Endothelial cell of umbilical vein (primary cell): ENCODE data around the gene MN1. TPM values are rescaled to one million over a fixed set of nuclear protein-coding genes. Genes with fewer than 3 reads are reported as not detected.

Experiments
- BruUV-seq: library from RNA; stranded (reverse); fragments of 400-500 nt; replicated peaks from 2 replicates; lab custom pipeline; 2021; lab: Mats Ljungman, UMichigan
- CTCF ChIA-PET: fragments of 300-600, 350-600 bp; sonication (Branson Sonifier 250); formaldehyde crosslinking; loops from one replicate; lab custom pipeline; 2021; ENCODE audit warnings: antibody characterized with exemption, inconsistent platforms; lab: Charles Lee
- POLR2A ChIA-PET: fragments of 300-600, 350-600 bp; sonication (Branson Sonifier 250); formaldehyde crosslinking; loops from one replicate; lab custom pipeline; 2021; ENCODE audit warnings: antibody characterized with exemption, inconsistent platforms; lab: Charles Lee
- DNase-seq: peaks from one replicate; pipeline ENCODE4 v3.0.0-alpha.2; 2011; ENCODE audit warnings: low read depth, low spot score
- FAIRE-seq: peaks from 2 replicates; lab custom pipeline; 2011; peaks lifted over from hg19 to GRCh38; lab: Jason Lieb, UNC
- H2AFZ ChIP-seq: 2 replicates; pipeline ENCODE4 v1.6.0; 2012; ENCODE audit warnings: low read depth, low read length, control low read depth, inconsistent platforms
- H3K27ac ChIP-seq: 2 replicates; pipeline ENCODE4 v1.5.1; 2011; ENCODE audit warnings: low read depth, mild to moderate bottlenecking, control low read depth, low read length, moderate library complexity; ENCODE audit not compliant: insufficient read depth
- H3K27me3 ChIP-seq, 2 experiments: 2 replicates each; pipeline versions ENCODE4 v1.6.0 to v1.6.1; 2011; ENCODE audit warnings: low read length in 2 of 2, mixed read lengths in 1 of 2; ENCODE audit not compliant: control insufficient read depth in 2 of 2, insufficient read depth in 2 of 2
- H3K36me3 ChIP-seq, 2 experiments: 2 replicates in 1 of 2; 3 replicates in 1 of 2; pipeline ENCODE4 v1.5.1; 2011; ENCODE audit warnings: low read length in 2 of 2, mild to moderate bottlenecking in 1 of 2, moderate library complexity in 1 of 2; ENCODE audit not compliant: control insufficient read depth in 2 of 2, insufficient read depth in 2 of 2; ENCODE audit errors: extremely low read depth in 1 of 2
- H3K4me1 ChIP-seq: 3 replicates; pipeline ENCODE4 v1.5.1; 2011; ENCODE audit warnings: mild to moderate bottlenecking, low read length; ENCODE audit not compliant: control insufficient read depth, insufficient read depth; ENCODE audit errors: extremely low read depth
- H3K4me2 ChIP-seq: 2 replicates; pipeline ENCODE4 v1.6.1; 2011; ENCODE audit warnings: low read length, control low read depth, mixed read lengths; ENCODE audit not compliant: insufficient read depth
- H3K4me3 ChIP-seq, 3 experiments: fragments of 200-600 bp in 1 of 3; sonication (generic), shearing (Covaris generic) in 1 of 3; replicated peaks in 1 of 3; 2 replicates each; pipeline ENCODE4 v1.5.1; 2011 to 2016; ENCODE audit warnings: control low read depth in 3 of 3, low read length in 3 of 3, mild to moderate bottlenecking in 2 of 3, inconsistent platforms in 1 of 3, low read depth in 1 of 3, moderate library complexity in 1 of 3; ENCODE audit not compliant: insufficient read depth in 1 of 3
- H3K79me2 ChIP-seq: 2 replicates; pipeline ENCODE4 v1.6.0; 2012; ENCODE audit warnings: low read length, inconsistent platforms; ENCODE audit not compliant: control insufficient read depth, insufficient read depth
- H3K9ac ChIP-seq: replicated peaks from 2 replicates; pipeline ENCODE3; 2011; ENCODE audit warnings: low read length, control low read depth; ENCODE audit not compliant: insufficient read depth; ENCODE audit errors: extremely low read depth
- H3K9me1 ChIP-seq: replicated peaks from 3 replicates; pipeline ENCODE4 v1.6.0; 2011; ENCODE audit warnings: mild to moderate bottlenecking, low read length; ENCODE audit not compliant: control insufficient read depth, insufficient read depth; ENCODE audit errors: extremely low read depth
- H3K9me3 ChIP-seq: replicated peaks from 2 replicates; pipeline ENCODE4 v1.5.1; 2012; ENCODE audit warnings: low read length, inconsistent platforms; ENCODE audit not compliant: control insufficient read depth, insufficient read depth
- H4K20me1 ChIP-seq: replicated peaks from 2 replicates; pipeline ENCODE3; 2011; ENCODE audit warnings: mild to moderate bottlenecking, low read length; ENCODE audit not compliant: control insufficient read depth, insufficient read depth; ENCODE audit errors: extremely low read depth
- EZH2 ChIP-seq: IDR thresholded peaks from 2 replicates; pipeline ENCODE4 v1.6.1; 2012; ENCODE audit warnings: borderline replicate concordance, low read depth, mild to moderate bottlenecking, moderate library complexity, low read length, inconsistent platforms; ENCODE audit not compliant: severe bottlenecking
- FOS ChIP-seq: IDR thresholded peaks from 2 replicates; pipeline ENCODE4 v1.6.1; 2011; ENCODE audit warnings: mild to moderate bottlenecking, low read length, moderate library complexity, borderline replicate concordance; ENCODE audit not compliant: insufficient read depth
- GATA2 ChIP-seq: IDR thresholded peaks from 2 replicates; pipeline ENCODE4 v1.7.0; 2011; ENCODE audit warnings: low read depth, mild to moderate bottlenecking, moderate library complexity, mixed read lengths, low read length; ENCODE audit not compliant: insufficient read length, insufficient read depth
- JUN ChIP-seq: IDR thresholded peaks from 2 replicates; pipeline ENCODE4 v1.6.1; 2011; ENCODE audit warnings: borderline replicate concordance, low read depth; ENCODE audit not compliant: insufficient read length, insufficient read depth
- POLR2AphosphoS5 ChIP-seq: IDR thresholded peaks from 2 replicates; pipeline ENCODE4 v1.6.1; 2012; ENCODE audit warnings: low read depth, mild to moderate bottlenecking, control low read depth, low read length, moderate library complexity; ENCODE audit not compliant: insufficient read depth
- dilution Hi-C: fragments of 300-500 bp; cut with MboI; formaldehyde crosslinking; loops from one replicate; pipeline ENCODE4 v1.15.0; 2019; ENCODE audit warnings: low sequenced_read_pairs; ENCODE audit not compliant: extremely low pct_ligation_motif_present
- intact Hi-C: fragments of 100-400 bp; cut with micrococcal nuclease; formaldehyde crosslinking; loops from one replicate; pipeline ENCODE4 v1.10.0; 2022
- polyA plus RNA-seq, 4 experiments: library from polyadenylated mRNA; depleted of rRNA in 3 of 4; stranded (reverse) in 3 of 4; unstranded in 1 of 4; fragments of >200 nt; gene quantifications; 2 replicates each; pipeline versions ENCODE4 v1.2.1 to v1.2.3, GENCODE V29; 2011 to 2012; ENCODE audit warnings: missing spikeins in 1 of 4
- total RNA-seq: library from RNA; stranded (reverse); gene quantifications from 2 replicates; pipeline ENCODE4 v1.2.3, GENCODE V29; 2021
- TF ChIP-seq, protein P1 (sequence below): IDR thresholded peaks from 2 replicates; pipeline ENCODE4 v1.6.1; 2011; ENCODE audit not compliant: insufficient read depth, insufficient read length

MN1 gene
- total and polyA plus RNA-seq, 2 donors (not counting 3 experiments of a cell fraction or from before 2014, with no cell fraction given) = 3.8 to 5.2 TPM

DNA sequence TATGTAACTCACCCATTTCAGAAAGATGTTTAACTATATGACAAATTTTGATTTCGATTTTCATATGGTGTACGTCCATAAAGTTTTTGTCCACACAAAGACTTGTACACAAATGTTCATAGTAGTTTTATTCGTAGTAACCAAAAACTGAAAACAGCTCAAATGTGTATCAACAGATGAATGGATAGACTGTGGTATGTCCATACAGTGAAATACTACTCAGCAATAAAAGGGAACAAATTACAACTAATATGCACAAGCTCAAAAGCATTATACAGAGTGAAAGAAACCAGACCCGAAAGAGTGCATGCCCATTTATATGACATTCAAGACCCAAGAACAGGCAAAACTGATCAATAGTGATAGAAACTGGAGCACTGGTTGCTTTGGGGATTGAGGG lies 64.0 kb downstream of the MN1 start:
- CTCF ChIA-PET = no interaction called here
- Histone ChIP-seq H3K27me3 (peaks cover 2 to 6% of the 10 kb centered on the region in 2 experiments), H3K4me1 (no peaks in the 10 kb centered on the region), H2AFZ (no peak overlapping the region), H3K9me1 (no peaks in the 10 kb centered on the region), H3K27ac (no peak overlapping the region), H3K9ac (no peak overlapping the region), H3K4me2 (no peak overlapping the region), H4K20me1 (no peaks in the 10 kb centered on the region), H3K9me3 (no peaks in the 10 kb centered on the region), H3K4me3 (no peak overlapping the region), H3K36me3 (no peaks in the 10 kb centered on the region), H3K79me2 (no peaks in the 10 kb centered on the region)
- BruUV-seq = no TSS peak
- FAIRE-seq (peak; percentile 28), DNase-seq (no peak)
- TF ChIP-seq EZH2 (no peak), POLR2AphosphoS5 (no peak)
- intact Hi-C loops (no loop called here), dilution Hi-C loops (no loop called here)
- POLR2A ChIA-PET = no interaction called here

DNA sequence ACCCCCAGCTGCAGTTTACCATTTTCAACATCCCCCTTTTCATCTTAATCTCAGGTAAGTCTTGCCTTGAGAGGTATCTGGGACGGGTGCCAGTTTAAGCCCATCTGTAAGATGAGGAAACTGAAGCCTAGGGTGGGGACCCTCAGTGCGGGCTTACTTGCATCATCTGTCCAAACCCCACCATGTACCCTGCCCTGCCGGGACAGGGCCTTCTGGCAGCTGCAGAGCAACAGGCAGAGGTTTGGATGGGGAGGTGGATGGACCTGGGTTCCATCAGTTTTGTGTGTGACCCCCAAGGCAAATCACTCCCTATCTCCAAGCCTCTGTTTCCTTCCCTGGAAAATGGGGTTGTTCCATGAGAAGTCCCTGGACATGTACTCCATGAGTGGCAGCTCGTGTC lies 67.5 kb downstream of the MN1 start:
- no peak overlapping the region for H2AFZ ChIP-seq
- intact Hi-C loops (no loop called here), dilution Hi-C loops (no loop called here)
- H4K20me1 ChIP-seq = no peaks in the 10 kb centered on the region
- CTCF ChIA-PET = interaction anchor here (1.0 kb wide), 1 partner anchor 10 kb away, joined by 3 read pairs; no protein-coding TSS in a partner anchor
- no peak overlapping the region for H3K4me2 ChIP-seq
- no peaks in the 10 kb centered on the region for H3K79me2 ChIP-seq
- no peaks in the 10 kb centered on the region for H3K9me3 ChIP-seq
- DNase-seq (no peak), FAIRE-seq (no peak)
- no peak overlapping the region for H3K27ac ChIP-seq
- no peaks in the 10 kb centered on the region for H3K4me1 ChIP-seq
- H3K4me3 ChIP-seq = no peak overlapping the region
- H3K9me1 ChIP-seq = no peaks in the 10 kb centered on the region
- POLR2A ChIA-PET = no interaction called here
- H3K9ac ChIP-seq = no peak overlapping the region
- no peak for TF ChIP-seq FOS
- TF ChIP-seq POLR2AphosphoS5 = no peak
- TF ChIP-seq, protein P1, sequence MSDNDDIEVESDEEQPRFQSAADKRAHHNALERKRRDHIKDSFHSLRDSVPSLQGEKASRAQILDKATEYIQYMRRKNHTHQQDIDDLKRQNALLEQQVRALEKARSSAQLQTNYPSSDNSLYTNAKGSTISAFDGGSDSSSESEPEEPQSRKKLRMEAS = no peak
- TF ChIP-seq GATA2 = no peak
- TF ChIP-seq JUN = no peak
- BruUV-seq = no TSS peak
- H3K27me3 ChIP-seq = peaks cover 2 to 10% of the 10 kb centered on the region in 2 experiments
- H3K36me3 ChIP-seq = no peaks in the 10 kb centered on the region
